Amniotic stem cell (primary cell): ENCODE results near the gene LRRC10B.

Experiments used
- DNase-seq: peaks from one replicate; lab custom pipeline; 2025; lab: John Stamatoyannopoulos, UW

The LRRC10B gene

GRCh38 chr11:61509043-61510029 is 787 bp downstream of the LRRC10B start:
- DNase-seq = peak; percentile 44

- no peak for DNase-seq
Observed at GRCh38 chr11:61510166-61510919, 1.8 kb downstream of the LRRC10B start.

GRCh38 chr11:61510974-61511373 is 2.4 kb downstream of the LRRC10B start:
- no peak for DNase-seq

- DNase-seq = no peak
Observed at GRCh38 chr11:61511383-61511782, 2.8 kb downstream of the LRRC10B start.

GRCh38 chr11:61512435-61512834 is 3.9 kb downstream of the LRRC10B start:
- DNase-seq = no peak

- no peak for DNase-seq
Observed at GRCh38 chr11:61513143-61513765, 4.7 kb downstream of the LRRC10B start.

GRCh38 chr11:61514050-61514917 is 5.7 kb downstream of the LRRC10B start:
- DNase-seq = no peak

GRCh38 chr11:61515686-61516085 is 7.1 kb downstream of the LRRC10B start:
- DNase-seq = no peak

GRCh38 chr11:61516191-61516590 is 7.6 kb downstream of the LRRC10B start:
- DNase-seq = no peak

GRCh38 chr11:61516675-61517572 is 8.4 kb downstream of the LRRC10B start:
- DNase-seq = no peak

- DNase-seq = no peak
Observed at GRCh38 chr11:61518032-61518795, 9.7 kb downstream of the LRRC10B start.

GRCh38 chr11:61522881-61523280 is 14.3 kb downstream of the LRRC10B start:
- no peak for DNase-seq

GRCh38 chr11:61524446-61524845 is 15.9 kb downstream of the LRRC10B start:
- DNase-seq = no peak

- DNase-seq = no peak
Observed at GRCh38 chr11:61524963-61525587, 16.5 kb downstream of the LRRC10B start.

- DNase-seq = no peak
Observed at GRCh38 chr11:61526229-61526628, 17.7 kb downstream of the LRRC10B start.

- DNase-seq = no peak
Observed at GRCh38 chr11:61526956-61527731, 18.6 kb downstream of the LRRC10B start.

- DNase-seq = no peak
Observed at GRCh38 chr11:61528114-61528513, 19.6 kb downstream of the LRRC10B start.

- no peak for DNase-seq
Observed at GRCh38 chr11:61529537-61530225, 21.1 kb downstream of the LRRC10B start.
